Limb (tissue), 2 donors: ENCODE measurements around the gene ARHGDIG.
A peak's percentile ranks its signal among the peaks of the same experiment; 100 is the strongest.

Experiments
- DNase-seq, 2 donors: peaks; one replicate each; pipeline ENCODE4 v3.0.0-alpha.2; 2016; ENCODE audit errors: extremely low spot score in 2 of 2

ARHGDIG gene

DNA sequence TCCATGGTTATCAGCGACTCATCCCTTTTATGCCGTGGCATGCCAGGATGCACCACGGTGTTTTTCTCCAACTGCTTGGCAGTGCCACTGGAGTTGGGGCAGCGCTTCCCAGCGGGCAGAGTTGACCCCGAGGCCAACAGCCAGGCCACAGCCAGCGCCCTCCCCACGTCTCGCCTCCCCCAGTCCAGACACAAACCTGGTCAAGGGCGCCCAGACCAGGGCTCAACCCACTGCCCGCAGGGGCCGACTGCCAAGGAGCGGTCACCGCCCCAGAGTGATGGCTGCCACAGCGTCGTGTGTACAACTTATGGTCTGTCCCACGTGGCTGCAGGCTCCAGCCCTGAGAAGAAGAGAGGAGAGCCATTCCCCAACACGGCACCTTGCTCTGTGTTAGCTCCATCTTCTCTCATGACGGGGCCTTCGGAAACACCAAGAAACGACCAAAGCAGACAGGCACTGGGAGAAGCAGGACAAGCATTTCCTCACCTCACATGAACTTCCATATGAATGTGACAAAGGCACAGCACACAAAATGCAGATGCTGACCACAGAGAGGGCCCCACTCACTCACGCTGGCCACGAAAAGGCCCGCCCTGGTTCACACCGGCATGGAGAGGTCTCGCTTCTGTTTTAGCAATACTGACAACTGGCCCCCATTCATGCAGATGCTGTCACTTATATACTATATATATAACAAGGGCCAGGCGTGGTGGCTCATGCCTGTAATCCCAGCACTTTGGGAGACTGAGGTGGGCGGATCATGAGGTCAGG lies 45.2 kb downstream of the ARHGDIG start:
- DNase-seq, result no peak

DNA sequence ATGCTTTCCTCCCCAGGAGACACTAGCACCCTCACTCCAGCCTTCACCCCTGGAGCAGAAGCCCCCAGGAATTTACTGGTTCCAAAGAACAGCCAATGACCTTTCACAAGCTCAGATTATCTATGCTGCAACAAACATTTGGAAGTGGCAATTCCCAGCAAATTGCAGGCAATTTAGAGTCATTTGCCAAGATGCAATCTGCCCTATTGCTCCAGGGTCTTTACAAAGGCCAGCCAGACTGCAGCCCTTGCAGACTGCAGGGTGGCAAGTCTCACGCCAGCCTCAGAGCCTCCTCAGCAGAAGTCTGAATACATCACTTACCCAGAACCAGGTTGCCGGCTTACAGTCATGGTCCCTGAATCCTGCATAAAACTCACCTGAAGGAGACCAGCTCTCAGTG lies 50.4 kb downstream of the ARHGDIG start:
- no peak for DNase-seq

DNA sequence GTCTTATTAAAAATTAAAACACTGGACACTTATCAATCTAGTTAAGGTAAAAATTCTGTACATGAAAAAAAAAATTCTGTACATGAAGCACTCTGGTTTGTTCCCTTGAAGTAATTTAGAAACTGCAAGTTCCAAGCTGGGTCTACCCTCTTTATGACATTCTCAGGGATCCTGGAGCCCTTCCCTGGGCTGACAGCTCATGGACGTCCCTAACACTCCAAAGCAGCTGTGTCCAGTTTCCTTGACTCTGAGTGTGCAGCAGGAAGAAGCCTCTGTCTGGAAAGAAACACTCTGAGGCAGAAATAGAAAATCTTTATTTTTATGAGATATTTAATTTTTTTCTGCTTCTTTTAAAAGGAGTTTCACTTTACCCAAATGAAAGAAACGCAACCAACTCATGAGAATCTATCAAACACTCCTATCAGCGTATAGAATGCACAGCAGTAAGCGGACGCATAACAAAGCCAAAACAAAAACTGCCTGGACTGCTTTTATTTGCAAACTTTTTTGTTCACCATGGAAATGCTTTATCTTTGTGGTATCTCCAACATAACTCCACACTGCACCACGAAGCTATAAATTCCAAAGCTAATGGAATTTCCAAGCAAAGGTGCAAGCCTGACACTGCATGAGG lies 50.9 kb downstream of the ARHGDIG start:
- DNase-seq, result peak in 1 of 2 donors; percentile 21
